ENCODE measurements around the gene NCK2. TPM values are rescaled to one million over a fixed set of nuclear protein-coding genes. Genes with fewer than 3 reads are reported as not detected.

Gene NCK2
- total and polyA plus RNA-seq, 2 of the 4 experiments (the other 2 are of a cell fraction): 15.8 to 22.2 TPM

DNA sequence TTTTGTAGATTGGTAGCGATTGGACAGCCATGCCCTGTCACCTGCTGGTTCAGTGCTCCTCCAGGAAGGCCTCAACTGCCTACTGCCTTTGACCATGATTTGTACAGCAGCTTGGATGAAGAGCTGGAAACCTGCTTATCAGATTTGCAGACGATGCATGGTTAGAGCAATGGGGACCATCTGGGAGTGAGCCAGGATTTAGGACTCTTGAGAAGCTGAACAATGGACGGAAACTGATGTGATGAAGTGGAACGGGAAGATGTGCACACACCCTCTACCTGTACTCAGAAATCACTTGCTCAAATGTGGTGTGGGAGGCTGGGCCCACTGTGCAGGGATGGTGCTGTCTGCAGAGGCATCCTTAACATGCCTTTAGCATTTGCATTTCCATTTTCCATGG is 57.2 kb downstream of the NCK2 start:
- no peak overlapping the region for H3K27ac ChIP-seq (ENCODE audit: insufficient read depth, low read length)
- intact Hi-C loops (cut with micrococcal nuclease): loop anchor here (2.0 kb wide), 1 partner anchor 65 kb away; no protein-coding TSS in a partner anchor
- H4K8ac ChIP-seq (ENCODE audit: low read depth in 2 of 2, low read length in 2 of 2): no peak overlapping the region
- no peak overlapping the region for H3K4ac ChIP-seq (ENCODE audit: low read depth, low read length)
- H3K27me3 ChIP-seq (ENCODE audit: control insufficient read depth, insufficient read depth, low read length): no peaks in the 10 kb centered on the region
- no peak overlapping the region for H3K14ac ChIP-seq (replicated peaks; ENCODE audit: low read depth, low read length)
- no peaks in the 10 kb centered on the region for H3K9me3 ChIP-seq (ENCODE audit: control insufficient read depth, insufficient read depth, low read length)
- H2BK120ac ChIP-seq (ENCODE audit: low read depth, low read length): no peak overlapping the region
- CTCF ChIA-PET: no interaction called here
- DNase-seq (no peak), ATAC-seq (ENCODE audit: low read depth) (no peak)
- H3K4me2 ChIP-seq (ENCODE audit: low read depth, low read length): no peak overlapping the region
- dilution Hi-C loops (cut with HindIII; ENCODE audit: low sequenced_read_pairs, unreplicated experiment): no loop called here
- WGBS, 2 experiments (ENCODE audit: extremely low coverage in 2 of 2, insufficient read length in 1 of 2): no CpG with 5 or more reads among the region's 4 CpGs
- H3K23ac ChIP-seq (ENCODE audit: low read depth, low read length): no peak overlapping the region
- H4K20me1 ChIP-seq (ENCODE audit: insufficient read depth, low read length): peaks cover 61% of the 10 kb centered on the region
- H4K91ac ChIP-seq (ENCODE audit: insufficient read depth, low read depth, low read length): no peak overlapping the region
- H3K4me1 ChIP-seq (ENCODE audit: control insufficient read depth, insufficient read depth, low read length): peaks cover 10% of the 10 kb centered on the region
- no peak overlapping the region for H3K9ac ChIP-seq (ENCODE audit: low read depth, low read length)
- no peak for TF ChIP-seq RFX5 (IDR thresholded peaks at IDR 0.05; ENCODE audit: low read depth, low read length)
- TF ChIP-seq BHLHE40 (IDR thresholded peaks at IDR 0.05; ENCODE audit: low read depth, low read length): no peak
- no peak for TF ChIP-seq FOS (IDR thresholded peaks at IDR 0.05; ENCODE audit: low read depth, low read length)
- TF ChIP-seq, protein P1, sequence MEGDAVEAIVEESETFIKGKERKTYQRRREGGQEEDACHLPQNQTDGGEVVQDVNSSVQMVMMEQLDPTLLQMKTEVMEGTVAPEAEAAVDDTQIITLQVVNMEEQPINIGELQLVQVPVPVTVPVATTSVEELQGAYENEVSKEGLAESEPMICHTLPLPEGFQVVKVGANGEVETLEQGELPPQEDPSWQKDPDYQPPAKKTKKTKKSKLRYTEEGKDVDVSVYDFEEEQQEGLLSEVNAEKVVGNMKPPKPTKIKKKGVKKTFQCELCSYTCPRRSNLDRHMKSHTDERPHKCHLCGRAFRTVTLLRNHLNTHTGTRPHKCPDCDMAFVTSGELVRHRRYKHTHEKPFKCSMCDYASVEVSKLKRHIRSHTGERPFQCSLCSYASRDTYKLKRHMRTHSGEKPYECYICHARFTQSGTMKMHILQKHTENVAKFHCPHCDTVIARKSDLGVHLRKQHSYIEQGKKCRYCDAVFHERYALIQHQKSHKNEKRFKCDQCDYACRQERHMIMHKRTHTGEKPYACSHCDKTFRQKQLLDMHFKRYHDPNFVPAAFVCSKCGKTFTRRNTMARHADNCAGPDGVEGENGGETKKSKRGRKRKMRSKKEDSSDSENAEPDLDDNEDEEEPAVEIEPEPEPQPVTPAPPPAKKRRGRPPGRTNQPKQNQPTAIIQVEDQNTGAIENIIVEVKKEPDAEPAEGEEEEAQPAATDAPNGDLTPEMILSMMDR (conservative IDR thresholded peaks at IDR 0.05; ENCODE audit: low read depth, low read length): no peak
- no peak for TF ChIP-seq MAFK (IDR thresholded peaks at IDR 0.05; ENCODE audit: low read depth, low read length)
- TF ChIP-seq, protein P2, sequence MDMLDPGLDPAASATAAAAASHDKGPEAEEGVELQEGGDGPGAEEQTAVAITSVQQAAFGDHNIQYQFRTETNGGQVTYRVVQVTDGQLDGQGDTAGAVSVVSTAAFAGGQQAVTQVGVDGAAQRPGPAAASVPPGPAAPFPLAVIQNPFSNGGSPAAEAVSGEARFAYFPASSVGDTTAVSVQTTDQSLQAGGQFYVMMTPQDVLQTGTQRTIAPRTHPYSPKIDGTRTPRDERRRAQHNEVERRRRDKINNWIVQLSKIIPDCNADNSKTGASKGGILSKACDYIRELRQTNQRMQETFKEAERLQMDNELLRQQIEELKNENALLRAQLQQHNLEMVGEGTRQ (IDR thresholded peaks at IDR 0.05; ENCODE audit: low read depth, low read length): no peak
- TF ChIP-seq RAD21 (IDR thresholded peaks at IDR 0.05; ENCODE audit: low read length): no peak
- no peak for TF ChIP-seq MAZ (IDR thresholded peaks at IDR 0.05; ENCODE audit: borderline replicate concordance, low read depth, low read length)
- TF ChIP-seq RCOR1 (IDR thresholded peaks at IDR 0.05; ENCODE audit: insufficient replicate concordance, low read length): no peak
- no peak for TF ChIP-seq SMC3 (IDR thresholded peaks at IDR 0.05; ENCODE audit: low read depth, low read length)
- no peak for TF ChIP-seq POLR2A (IDR thresholded peaks at IDR 0.05; ENCODE audit: low read depth, low read length)
- TF ChIP-seq MXI1 (IDR thresholded peaks at IDR 0.05; ENCODE audit: borderline replicate concordance, low read depth, low read length): no peak
- TF ChIP-seq, protein P3, sequence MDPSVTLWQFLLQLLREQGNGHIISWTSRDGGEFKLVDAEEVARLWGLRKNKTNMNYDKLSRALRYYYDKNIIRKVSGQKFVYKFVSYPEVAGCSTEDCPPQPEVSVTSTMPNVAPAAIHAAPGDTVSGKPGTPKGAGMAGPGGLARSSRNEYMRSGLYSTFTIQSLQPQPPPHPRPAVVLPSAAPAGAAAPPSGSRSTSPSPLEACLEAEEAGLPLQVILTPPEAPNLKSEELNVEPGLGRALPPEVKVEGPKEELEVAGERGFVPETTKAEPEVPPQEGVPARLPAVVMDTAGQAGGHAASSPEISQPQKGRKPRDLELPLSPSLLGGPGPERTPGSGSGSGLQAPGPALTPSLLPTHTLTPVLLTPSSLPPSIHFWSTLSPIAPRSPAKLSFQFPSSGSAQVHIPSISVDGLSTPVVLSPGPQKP (IDR thresholded peaks at IDR 0.05; ENCODE audit: borderline replicate concordance, low read depth, low read length): no peak
- TF ChIP-seq CEBPB (IDR thresholded peaks at IDR 0.05; ENCODE audit: low read depth, low read length): no peak
- no peak for TF ChIP-seq NFE2L2 (IDR thresholded peaks at IDR 0.05; ENCODE audit: low read depth, low read length)
- no peak overlapping the region for H3K4me3 ChIP-seq (ENCODE audit: insufficient read depth, low read depth, low read length)
- no peak overlapping the region for H2BK15ac ChIP-seq (ENCODE audit: low read depth, low read length)
- peaks cover 4% of the 10 kb centered on the region for H3K36me3 ChIP-seq (ENCODE audit: control insufficient read depth, insufficient read depth, low read length)
- in situ Hi-C loops (cut with MboI; ENCODE audit: low sequenced_read_pairs): no loop called here
- no peak overlapping the region for H4K5ac ChIP-seq (ENCODE audit: low read depth, low read length)
- H2AK5ac ChIP-seq (ENCODE audit: low read depth, low read length): no peak overlapping the region
- POLR2A ChIA-PET (ENCODE audit: unreplicated experiment): no interaction called here
- no peak overlapping the region for H3K18ac ChIP-seq (ENCODE audit: low read depth, low read length)
- BruUV-seq (replicated peaks): no TSS peak
- H2AK9ac ChIP-seq (replicated peaks; ENCODE audit: low read depth, low read length, poor library complexity): no peak overlapping the region
- peaks cover 15% of the 10 kb centered on the region for H3K9me1 ChIP-seq (ENCODE audit: insufficient read depth, low read length)
- H2BK20ac ChIP-seq (ENCODE audit: low read depth, low read length): no peak overlapping the region
- no peak overlapping the region for H3K56ac ChIP-seq (ENCODE audit: extremely low read depth, insufficient read depth, low read length)
- peaks cover 60 to 78% of the 10 kb centered on the region in 2 experiments for H3K79me1 ChIP-seq (ENCODE audit: low read depth in 1 of 2, low read length in 2 of 2)
- H2BK5ac ChIP-seq (ENCODE audit: low read depth, low read length, poor library complexity, severe bottlenecking): no peak overlapping the region
- no peak overlapping the region for H2AFZ ChIP-seq (replicated peaks; ENCODE audit: low read length, poor library complexity)

All from IMR-90 (cell line).